Keratinocyte (primary cell): ENCODE measurements around the gene COPS3. TPM values are rescaled to one million over a fixed set of nuclear protein-coding genes. Genes with fewer than 3 reads are reported as not detected.

ENCODE experiments used
- DNase-seq: peaks from one replicate; pipeline ENCODE4 v3.0.0-alpha.2; 2011; ENCODE audit warnings: low read depth, missing footprints, low spot score
- FAIRE-seq: peaks from 2 replicates; lab custom pipeline; 2011; peaks lifted over from hg19 to GRCh38; lab: Jason Lieb, UNC
- H2AFZ ChIP-seq: 2 replicates; pipeline ENCODE4 v1.6.0; 2012; ENCODE audit warnings: low read length, control low read depth, inconsistent platforms; ENCODE audit not compliant: control insufficient read depth
- H3K27ac ChIP-seq: 2 replicates; pipeline ENCODE4 v1.5.1; 2011; ENCODE audit warnings: low read length; ENCODE audit not compliant: control insufficient read depth, insufficient read depth
- H3K27me3 ChIP-seq: 3 replicates; pipeline ENCODE4 v1.6.0; 2011; ENCODE audit warnings: low read length; ENCODE audit not compliant: control insufficient read depth, insufficient read depth; ENCODE audit errors: extremely low read depth
- H3K36me3 ChIP-seq, 2 experiments: 2 replicates in 1 of 2; 3 replicates in 1 of 2; pipeline ENCODE4 v1.5.1; 2011; ENCODE audit warnings: low read length in 2 of 2, mild to moderate bottlenecking in 1 of 2; ENCODE audit not compliant: control insufficient read depth in 2 of 2, insufficient read depth in 2 of 2; ENCODE audit errors: extremely low read depth in 1 of 2
- H3K4me1 ChIP-seq: 3 replicates; pipeline ENCODE4 v1.5.1; 2011; ENCODE audit warnings: low read length; ENCODE audit not compliant: control insufficient read depth, insufficient read depth; ENCODE audit errors: extremely low read depth
- H3K4me2 ChIP-seq: 3 replicates; pipeline ENCODE4 v1.6.0; 2011; ENCODE audit warnings: low read depth, low read length; ENCODE audit not compliant: control insufficient read depth, insufficient read depth; ENCODE audit errors: extremely low read depth
- H3K4me3 ChIP-seq, 3 experiments: fragments of 200-600 bp in 1 of 3; sonication (generic) in 1 of 3; 2 replicates in 2 of 3; 3 replicates in 1 of 3; pipeline ENCODE4 v1.5.1; 2011 to 2016; ENCODE audit warnings: low read length in 3 of 3, mild to moderate bottlenecking in 3 of 3, control low read depth in 2 of 3, inconsistent platforms in 1 of 3, low read depth in 1 of 3, mixed read lengths in 1 of 3, mixed run types in 1 of 3, moderate library complexity in 1 of 3; ENCODE audit not compliant: control insufficient read depth in 2 of 3, insufficient read depth in 2 of 3; ENCODE audit errors: extremely low read depth in 1 of 3
- H3K79me2 ChIP-seq: 2 replicates; pipeline ENCODE4 v1.6.0; 2012; ENCODE audit warnings: low read length; ENCODE audit not compliant: control insufficient read depth, insufficient read depth
- H3K9ac ChIP-seq: 3 replicates; pipeline ENCODE4 v1.6.0; 2011; ENCODE audit warnings: low read length; ENCODE audit not compliant: control insufficient read depth, insufficient read depth; ENCODE audit errors: extremely low read depth
- H3K9me1 ChIP-seq: 3 replicates; pipeline ENCODE4 v1.6.0; 2011; ENCODE audit warnings: low read length; ENCODE audit not compliant: control insufficient read depth, insufficient read depth; ENCODE audit errors: extremely low read depth
- H3K9me3 ChIP-seq: 2 replicates; pipeline ENCODE4 v1.5.1; 2012; ENCODE audit warnings: low read depth, low read length; ENCODE audit not compliant: control insufficient read depth
- H4K20me1 ChIP-seq: 3 replicates; pipeline ENCODE4 v1.6.0; 2011; ENCODE audit warnings: low read length; ENCODE audit not compliant: control insufficient read depth, insufficient read depth; ENCODE audit errors: extremely low read depth
- CTCF ChIP-seq, 3 experiments: IDR thresholded peaks in 1 of 3; conservative IDR thresholded peaks in 1 of 3; optimal IDR thresholded peaks in 1 of 3; 2 replicates in 2 of 3; 3 replicates in 1 of 3; pipeline versions ENCODE3 to v1.5.1; 2011; ENCODE audit warnings: low read length in 3 of 3, mild to moderate bottlenecking in 3 of 3, moderate library complexity in 2 of 3, control low read depth in 1 of 3, inconsistent platforms in 1 of 3; ENCODE audit not compliant: insufficient read depth in 2 of 3; ENCODE audit errors: extremely low read depth in 1 of 3
- EZH2 ChIP-seq: IDR thresholded peaks from one replicate; pipeline ENCODE4 v1.6.1; 2012; ENCODE audit warnings: inconsistent platforms, mild to moderate bottlenecking, low read length, moderate library complexity
- dilution Hi-C: fragments of 300-500 bp; cut with MboI; formaldehyde crosslinking; loops from one replicate; pipeline ENCODE4 v1.7.0; 2020; ENCODE audit warnings: low sequenced_read_pairs; ENCODE audit not compliant: extremely low pct_ligation_motif_present
- polyA plus RNA-seq, 5 experiments: library from polyadenylated mRNA; depleted of rRNA in 3 of 5; stranded (reverse) in 3 of 5; stranded (forward) in 1 of 5; unstranded in 1 of 5; fragments of >200 nt; gene quantifications; 1 replicate in 1 of 5; 2 replicates in 3 of 5; 3 replicates in 1 of 5; pipeline versions ENCODE4 v1.2.1 to v1.2.3, GENCODE V29; 2011 to 2012; ENCODE audit warnings: missing spikeins in 2 of 5, low read depth in 1 of 5, low replicate concordance in 1 of 5

COPS3 gene
- polyA plus RNA-seq, 1 donor (not counting 4 experiments of a cell fraction or from before 2014, with no cell fraction given) = 89.7 TPM

- Histone ChIP-seq H3K36me3 (peaks cover 0 to 16% of the 10 kb centered on the region in 2 experiments), H3K79me2 (peaks cover 40% of the 10 kb centered on the region), H3K4me2 (peak overlapping the region; percentile 77), H2AFZ (no peak overlapping the region), H4K20me1 (peaks cover 4% of the 10 kb centered on the region), H3K9ac (peak overlapping the region; percentile 100), H3K27me3 (no peaks in the 10 kb centered on the region), H3K4me3 (peak overlapping the region; percentile 76 to 97 (median 92)), H3K4me1 (peaks cover 15% of the 10 kb centered on the region), H3K9me1 (no peaks in the 10 kb centered on the region), H3K27ac (peak overlapping the region; percentile 99), H3K9me3 (no peaks in the 10 kb centered on the region)
- FAIRE-seq (no peak), DNase-seq (no peak)
- TF ChIP-seq CTCF (optimal IDR thresholded peaks at IDR 0.05 in 1 of 3, IDR thresholded peaks at IDR 0.05 in 1 of 3, conservative IDR thresholded peaks at IDR 0.05 in 1 of 3; ENCODE audit: extremely low read depth in 1 of 3, insufficient read depth in 2 of 3, low read length in 3 of 3) (no peak), EZH2 (no peak)
- dilution Hi-C loops = no loop called here
These were observed 45.6 kb downstream of the COPS3 start for GRCh38 chr17:17235212-17236174.

DNA sequence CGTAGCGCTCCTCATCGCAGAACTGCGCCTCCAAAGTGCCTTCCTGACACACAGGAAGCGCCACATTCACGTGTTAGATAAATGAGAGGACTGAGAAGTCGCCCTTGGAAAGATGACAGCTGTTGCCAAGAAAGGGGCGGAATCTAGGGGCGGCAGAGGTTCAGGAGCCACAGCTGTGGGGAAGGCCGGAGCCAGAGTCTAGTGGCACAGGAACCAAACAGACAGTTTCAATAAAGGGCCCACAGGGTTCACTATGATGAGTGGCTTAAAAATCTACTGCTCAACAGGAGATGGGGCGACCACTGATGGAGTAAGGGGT is 48.8 kb downstream of the COPS3 start:
- H3K4me3 ChIP-seq = no peak overlapping the region
- H3K27me3 ChIP-seq = no peaks in the 10 kb centered on the region
- no peak overlapping the region for H3K27ac ChIP-seq
- no peaks in the 10 kb centered on the region for H3K9me3 ChIP-seq
- TF ChIP-seq EZH2 (no peak), CTCF (optimal IDR thresholded peaks at IDR 0.05 in 1 of 3, IDR thresholded peaks at IDR 0.05 in 1 of 3, conservative IDR thresholded peaks at IDR 0.05 in 1 of 3; ENCODE audit: extremely low read depth in 1 of 3, insufficient read depth in 2 of 3, low read length in 3 of 3) (no peak)
- peaks cover 40% of the 10 kb centered on the region for H3K79me2 ChIP-seq
- no peak overlapping the region for H3K9ac ChIP-seq
- FAIRE-seq = no peak
- H4K20me1 ChIP-seq = peaks cover 4% of the 10 kb centered on the region
- peaks cover 12% of the 10 kb centered on the region for H3K4me1 ChIP-seq
- H3K4me2 ChIP-seq = no peak overlapping the region
- DNase-seq = no peak
- dilution Hi-C loops = no loop called here
- peaks cover 18 to 39% of the 10 kb centered on the region in 2 experiments for H3K36me3 ChIP-seq
- no peaks in the 10 kb centered on the region for H3K9me1 ChIP-seq
- no peak overlapping the region for H2AFZ ChIP-seq
